Stimulated activated naive B cell treated with anti-CD40 and anti-IgM and Interleukin-4, amounts not matched to agents 10 μg/mL and 1 μg/mL and 100 μg/mL, for 72 hours (primary cell): Measurements from ENCODE around the gene BEND5.

Source experiments
- ATAC-seq, 2 donors: fragments of 150-1000 bp; cut with Tn5 transposase; replicated peaks; 2 replicates each; pipeline ENCODE4 v1.10.0; 2021; ENCODE audit warnings: moderate library complexity in 1 of 2
- DNase-seq: peaks from one replicate; pipeline ENCODE4 v3.0.0; 2021
- H3K27ac Mint-ChIP-seq: one replicate; pipeline ENCODE4 v1.8.0; 2022; ENCODE audit warnings: mild to moderate bottlenecking, mixed read lengths
- H3K27me3 Mint-ChIP-seq, 2 donors: one replicate each; pipeline ENCODE4 v1.8.0; 2022; ENCODE audit warnings: mixed read lengths in 2 of 2
- H3K36me3 Mint-ChIP-seq, 2 donors: one replicate each; pipeline ENCODE4 v1.8.0; 2022; ENCODE audit warnings: mixed read lengths in 2 of 2, mild to moderate bottlenecking in 1 of 2
- H3K4me1 Mint-ChIP-seq, 2 donors: one replicate each; pipeline ENCODE4 v1.8.0; 2022; ENCODE audit warnings: mixed read lengths in 2 of 2, mild to moderate bottlenecking in 1 of 2
- H3K4me3 Mint-ChIP-seq, 2 donors: one replicate each; pipeline ENCODE4 v1.8.0; 2022; ENCODE audit warnings: mild to moderate bottlenecking in 2 of 2, mixed read lengths in 2 of 2, moderate library complexity in 1 of 2
- H3K9me3 Mint-ChIP-seq, 2 donors: one replicate each; pipeline ENCODE4 v1.8.0; 2022; ENCODE audit warnings: mixed read lengths in 2 of 2, mild to moderate bottlenecking in 1 of 2

The BEND5 gene

DNA sequence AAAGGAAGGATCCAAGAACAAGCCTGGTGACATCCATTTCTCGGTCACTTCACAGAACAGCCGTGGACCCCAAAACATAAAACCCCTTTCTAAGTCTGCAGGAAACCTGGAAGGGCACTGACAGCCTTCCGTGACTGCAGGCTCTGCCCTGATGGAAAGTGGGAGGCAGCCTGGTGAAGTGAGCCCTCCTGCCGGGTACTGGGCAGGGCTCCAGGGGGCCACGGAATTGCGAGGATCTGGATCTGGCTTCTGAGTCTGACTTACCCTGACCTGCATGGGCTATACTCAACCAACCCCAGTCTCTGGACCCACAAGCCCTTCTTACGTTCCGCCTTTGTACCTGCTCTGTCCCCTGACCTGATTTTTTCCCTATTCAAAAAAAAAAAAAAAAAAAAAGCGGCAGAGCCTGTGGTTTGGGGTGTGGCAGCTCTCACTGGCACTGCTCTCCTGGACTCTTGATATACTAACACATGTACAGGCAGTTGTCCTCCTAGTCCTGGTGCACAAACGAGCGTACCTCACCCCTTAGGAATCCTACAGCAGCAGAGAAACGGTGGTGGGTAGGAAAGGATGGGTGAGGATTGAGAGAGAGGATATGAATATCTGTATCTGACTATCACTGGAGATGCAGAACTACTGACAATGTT is 82.9 kb downstream of the BEND5 start:
- Mint-ChIP-seq H3K4me1 (peaks cover 4 to 5% of the 10 kb centered on the region in 2 donors), H3K4me3 (no peak overlapping the region), H3K36me3 (no peaks in the 10 kb centered on the region), H3K27ac (no peak overlapping the region), H3K27me3 (no peaks in the 10 kb centered on the region), H3K9me3 (no peaks in the 10 kb centered on the region)
- DNase-seq (no peak), ATAC-seq (no peak)

GRCh38 chr1:48693180-48693579 is 83.5 kb downstream of the BEND5 start:
- Mint-ChIP-seq H3K36me3 (no peaks in the 10 kb centered on the region), H3K4me1 (peaks cover 5% of the 10 kb centered on the region in 2 donors), H3K27ac (no peak overlapping the region), H3K4me3 (no peak overlapping the region), H3K9me3 (no peaks in the 10 kb centered on the region), H3K27me3 (no peaks in the 10 kb centered on the region)
- ATAC-seq (no peak), DNase-seq (no peak)

DNA sequence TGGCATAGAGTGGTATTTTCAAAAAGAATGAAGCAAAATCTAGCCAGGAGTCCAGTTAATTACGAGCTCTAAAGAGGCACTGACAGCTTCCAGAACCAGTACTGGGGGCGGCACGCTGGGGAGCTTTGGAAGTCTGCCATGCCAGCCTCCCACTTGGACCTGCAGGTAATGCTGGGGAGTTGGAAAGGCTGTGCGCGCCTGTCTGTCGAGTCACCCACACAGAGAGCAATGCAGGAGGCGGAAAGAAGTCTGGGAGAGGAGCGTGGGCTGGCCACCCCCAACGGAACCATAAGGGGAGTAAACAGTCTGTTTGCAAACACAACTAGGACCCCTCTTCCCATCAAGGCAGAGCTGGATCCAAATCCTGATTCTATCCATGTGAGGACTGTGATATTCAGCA is 84.5 kb downstream of the BEND5 start:
- H3K36me3 Mint-ChIP-seq: no peaks in the 10 kb centered on the region
- no peaks in the 10 kb centered on the region for H3K27me3 Mint-ChIP-seq
- peaks cover 5% of the 10 kb centered on the region in 2 donors for H3K4me1 Mint-ChIP-seq
- no peak overlapping the region for H3K27ac Mint-ChIP-seq
- DNase-seq (no peak), ATAC-seq (no peak)
- H3K4me3 Mint-ChIP-seq: no peak overlapping the region
- H3K9me3 Mint-ChIP-seq: no peaks in the 10 kb centered on the region

DNA sequence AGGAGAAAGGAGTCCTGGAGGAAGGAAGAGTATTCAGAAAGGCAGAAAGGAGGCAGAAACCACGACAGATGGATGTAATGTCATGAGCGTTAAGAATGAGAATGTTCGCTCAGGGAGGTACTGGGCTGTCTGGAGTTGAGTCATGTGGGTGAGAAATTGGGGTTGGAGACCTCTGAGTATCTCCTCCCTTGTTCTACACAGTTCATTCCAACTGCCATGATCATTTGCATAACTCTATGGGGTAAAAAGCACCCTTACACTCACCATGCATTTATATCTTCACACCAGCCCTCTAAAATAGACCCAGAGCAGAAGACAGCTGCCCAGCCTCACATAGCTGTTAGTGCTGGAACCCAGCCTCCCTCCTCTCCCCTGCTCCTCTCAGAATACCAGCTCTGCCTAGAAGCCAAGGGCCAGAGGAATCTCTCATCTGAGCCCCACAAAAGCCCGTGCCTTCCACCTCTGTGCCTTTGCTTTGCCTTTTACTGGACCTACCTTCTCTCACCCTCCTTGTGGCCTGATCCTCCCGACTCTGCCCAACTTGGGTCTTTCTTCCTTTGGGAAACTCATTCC is 85.2 kb downstream of the BEND5 start:
- peak; percentile 24 to 60 for ATAC-seq
- H3K27ac Mint-ChIP-seq: no peak overlapping the region

DNA sequence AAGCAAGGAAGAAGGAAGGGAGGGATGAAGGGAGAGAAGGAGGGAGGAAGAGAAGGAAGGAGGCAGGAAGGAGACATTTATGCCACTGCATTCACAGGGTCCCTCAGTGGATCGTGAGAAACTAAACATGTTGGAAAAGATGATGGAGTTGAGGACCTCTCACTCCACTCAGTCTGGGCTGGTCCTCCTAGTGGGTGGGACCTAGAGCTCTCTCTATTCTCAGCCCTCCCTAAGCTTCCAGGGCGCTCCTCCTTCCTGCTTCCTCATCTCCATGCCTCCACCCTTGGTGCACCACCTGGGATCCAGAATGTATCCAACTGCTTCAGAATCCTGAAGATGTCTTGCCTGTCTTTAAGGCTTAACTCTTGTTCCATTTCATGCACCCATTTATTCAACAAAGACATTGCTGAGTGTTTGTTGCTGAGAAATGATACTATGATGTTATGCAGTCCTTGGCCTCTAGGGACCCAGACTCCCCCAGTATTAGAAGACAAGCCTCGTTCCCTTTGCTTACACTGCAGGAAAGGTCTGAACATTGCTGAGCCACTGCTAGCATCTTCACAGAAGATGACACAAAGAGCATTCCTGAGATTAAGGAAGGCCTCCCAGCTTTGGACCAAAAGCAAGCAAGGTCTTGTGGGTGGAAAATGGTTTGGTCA is 88.5 kb downstream of the BEND5 start:
- ATAC-seq (peak; percentile 80), DNase-seq (no peak)
- no peak overlapping the region for H3K4me3 Mint-ChIP-seq
- no peaks in the 10 kb centered on the region for H3K36me3 Mint-ChIP-seq
- peaks cover 0 to 3% of the 10 kb centered on the region in 2 donors for H3K4me1 Mint-ChIP-seq
- no peaks in the 10 kb centered on the region for H3K9me3 Mint-ChIP-seq
- H3K27me3 Mint-ChIP-seq: no peaks in the 10 kb centered on the region
- no peak overlapping the region for H3K27ac Mint-ChIP-seq

More for the DNA sequence above, 85.2 kb downstream of the BEND5 start:
- Mint-ChIP-seq H3K4me3 (no peak overlapping the region), H3K27me3 (no peaks in the 10 kb centered on the region), H3K9me3 (no peaks in the 10 kb centered on the region), H3K36me3 (no peaks in the 10 kb centered on the region), H3K4me1 (peaks cover 0 to 3% of the 10 kb centered on the region in 2 donors)
- DNase-seq: no peak

GRCh38 chr1:48687282-48688045 is 89.2 kb downstream of the BEND5 start:
- peaks cover 0 to 3% of the 10 kb centered on the region in 2 donors for H3K4me1 Mint-ChIP-seq
- DNase-seq: no peak
- H3K27ac Mint-ChIP-seq: no peak overlapping the region
- H3K27me3 Mint-ChIP-seq: no peaks in the 10 kb centered on the region
- no peak overlapping the region for H3K4me3 Mint-ChIP-seq
- no peaks in the 10 kb centered on the region for H3K9me3 Mint-ChIP-seq
- ATAC-seq: no peak
- no peaks in the 10 kb centered on the region for H3K36me3 Mint-ChIP-seq

GRCh38 chr1:48686159-48686558 is 90.5 kb downstream of the BEND5 start:
- Mint-ChIP-seq H3K4me3 (no peak overlapping the region), H3K27ac (no peak overlapping the region), H3K27me3 (no peaks in the 10 kb centered on the region), H3K36me3 (no peaks in the 10 kb centered on the region), H3K9me3 (no peaks in the 10 kb centered on the region), H3K4me1 (peaks cover 0 to 2% of the 10 kb centered on the region in 2 donors)
- no peak for DNase-seq
- no peak for ATAC-seq

GRCh38 chr1:48684381-48684780 is 92.3 kb downstream of the BEND5 start:
- Mint-ChIP-seq H3K27ac (no peak overlapping the region), H3K36me3 (no peaks in the 10 kb centered on the region), H3K9me3 (no peaks in the 10 kb centered on the region), H3K4me3 (no peak overlapping the region), H3K4me1 (peaks cover 4 to 11% of the 10 kb centered on the region in 2 donors), H3K27me3 (no peaks in the 10 kb centered on the region)
- DNase-seq: no peak
- ATAC-seq: no peak

- H3K4me3 Mint-ChIP-seq: no peak overlapping the region
- H3K27ac Mint-ChIP-seq: no peak overlapping the region
- DNase-seq (no peak), ATAC-seq (no peak)
- H3K4me1 Mint-ChIP-seq: peaks cover 6 to 14% of the 10 kb centered on the region in 2 donors
- no peaks in the 10 kb centered on the region for H3K27me3 Mint-ChIP-seq
- H3K36me3 Mint-ChIP-seq: no peaks in the 10 kb centered on the region
- H3K9me3 Mint-ChIP-seq: no peaks in the 10 kb centered on the region
Measured at GRCh38 chr1:48683839-48684238, 92.9 kb downstream of the BEND5 start.

DNA sequence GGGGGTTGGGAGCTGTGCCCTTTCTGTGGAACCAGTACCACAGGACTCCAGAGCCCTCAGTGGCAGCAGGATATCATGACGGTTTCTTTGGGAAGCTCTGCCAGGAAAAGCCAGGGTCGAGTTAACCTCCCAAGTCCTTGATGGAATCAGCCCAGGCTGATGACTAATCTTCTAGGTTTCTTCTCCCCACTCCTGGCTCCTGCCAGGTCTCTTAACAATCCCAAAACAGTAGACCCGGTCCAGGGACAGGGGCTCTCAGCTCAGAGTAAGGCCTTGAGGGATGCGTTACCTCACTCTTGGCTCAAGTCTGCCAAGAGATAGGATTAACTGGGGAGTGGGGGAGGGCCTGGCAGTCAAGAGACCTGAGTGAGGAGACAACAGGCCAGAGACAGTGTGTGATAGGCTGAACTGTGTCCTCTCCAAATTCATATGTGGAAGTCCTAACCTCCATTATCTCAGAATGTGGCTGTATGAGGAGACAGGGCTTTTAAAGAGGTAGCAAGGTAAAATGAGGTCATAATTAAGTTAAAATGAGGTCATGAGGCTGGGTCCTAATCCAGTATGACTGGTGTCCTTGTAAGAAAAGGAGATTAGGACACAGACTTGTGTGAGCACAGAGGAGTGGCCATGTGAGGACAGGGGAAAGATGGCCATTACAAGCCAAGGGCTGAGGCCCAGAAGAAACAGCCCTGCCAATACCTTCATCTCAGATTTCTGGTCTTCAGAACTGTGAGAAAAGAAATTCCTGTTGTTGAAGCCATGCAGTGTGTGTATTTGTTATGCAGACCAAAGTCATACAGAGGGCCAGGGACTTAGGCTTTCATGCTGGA is 95.0 kb downstream of the BEND5 start:
- DNase-seq: no peak
- H3K36me3 Mint-ChIP-seq: no peaks in the 10 kb centered on the region
- peaks cover 0 to 5% of the 10 kb centered on the region in 2 donors for H3K27me3 Mint-ChIP-seq
- ATAC-seq: no peak
- no peak overlapping the region for H3K4me3 Mint-ChIP-seq
- H3K4me1 Mint-ChIP-seq: peaks cover 20 to 33% of the 10 kb centered on the region in 2 donors
- H3K27ac Mint-ChIP-seq: no peak overlapping the region
- H3K9me3 Mint-ChIP-seq: no peaks in the 10 kb centered on the region

- peaks cover 0 to 5% of the 10 kb centered on the region in 2 donors for H3K27me3 Mint-ChIP-seq
- no peak overlapping the region for H3K27ac Mint-ChIP-seq
- H3K4me3 Mint-ChIP-seq: no peak overlapping the region
- DNase-seq (no peak), ATAC-seq (no peak)
- H3K4me1 Mint-ChIP-seq: peaks cover 20 to 33% of the 10 kb centered on the region in 2 donors
- H3K9me3 Mint-ChIP-seq: no peaks in the 10 kb centered on the region
- no peaks in the 10 kb centered on the region for H3K36me3 Mint-ChIP-seq
Measured at GRCh38 chr1:48680411-48681035, 96.2 kb downstream of the BEND5 start.

GRCh38 chr1:48679859-48680258 is 96.8 kb downstream of the BEND5 start:
- Mint-ChIP-seq H3K36me3 (no peaks in the 10 kb centered on the region), H3K4me1 (peaks cover 20 to 33% of the 10 kb centered on the region in 2 donors), H3K27ac (no peak overlapping the region), H3K9me3 (no peaks in the 10 kb centered on the region), H3K27me3 (peaks cover 0 to 5% of the 10 kb centered on the region in 2 donors), H3K4me3 (no peak overlapping the region)
- ATAC-seq: no peak
- no peak for DNase-seq

DNA sequence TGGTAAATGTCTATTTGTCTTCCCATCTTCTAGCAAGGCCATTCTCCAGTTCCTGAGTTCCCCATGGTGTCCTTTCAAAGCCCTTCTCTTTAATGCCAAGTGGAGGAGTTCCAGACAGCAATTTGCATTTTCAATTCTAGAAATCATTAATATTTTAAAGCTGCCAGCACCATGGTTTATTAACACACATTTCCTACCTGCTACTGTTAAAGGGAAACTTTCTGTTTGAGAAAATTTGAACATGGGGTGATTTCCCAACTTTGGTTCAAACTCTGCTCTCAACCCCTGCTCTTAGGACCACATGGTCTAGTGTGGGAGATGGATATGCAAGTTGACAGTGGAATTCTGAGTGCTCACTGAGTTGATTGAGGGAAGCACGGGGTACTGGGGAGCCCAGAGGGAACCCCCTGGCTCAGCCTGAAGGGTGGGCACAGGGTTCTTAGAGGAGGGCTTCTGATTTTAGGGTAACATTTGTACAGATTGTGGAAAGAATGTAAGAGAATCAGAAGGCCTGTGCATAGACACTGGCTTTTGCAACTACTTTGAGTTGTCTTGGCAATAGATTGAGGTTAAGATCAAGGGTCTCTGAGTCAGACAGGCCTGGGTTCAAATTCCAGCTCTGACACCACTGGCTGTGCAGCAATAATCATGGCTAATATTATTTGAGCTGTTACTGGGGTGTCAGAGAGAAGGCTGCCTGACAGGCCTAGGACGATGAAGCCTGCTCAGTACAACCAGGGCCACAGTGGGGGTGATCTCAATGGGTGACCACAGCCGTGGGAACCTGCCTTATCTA is 97.8 kb downstream of the BEND5 start:
- peaks cover 0 to 7% of the 10 kb centered on the region in 2 donors for H3K27me3 Mint-ChIP-seq
- no peaks in the 10 kb centered on the region for H3K36me3 Mint-ChIP-seq
- peaks cover 20 to 33% of the 10 kb centered on the region in 2 donors for H3K4me1 Mint-ChIP-seq
- ATAC-seq (peak; percentile 33 to 50), DNase-seq (no peak)
- peak overlapping the region; percentile 56 for H3K27ac Mint-ChIP-seq
- no peak overlapping the region for H3K4me3 Mint-ChIP-seq
- H3K9me3 Mint-ChIP-seq: no peaks in the 10 kb centered on the region
